SK-N-SH (cell line): ENCODE measurements around the gene DSTN. TPM values are rescaled to one million over a fixed set of nuclear protein-coding genes. Genes with fewer than 3 reads are reported as not detected.

Experiments used
- CTCF ChIA-PET: fragments of 300-600, 350-600 bp; formaldehyde crosslinking; extraction: SDS; loops from one replicate; lab custom pipeline; 2021; lab: Yijun Ruan, JAX
- POLR2A ChIA-PET: fragments of 350-600 bp; sonication (Branson Sonifier 250); formaldehyde crosslinking; extraction: SDS; loops from one replicate; lab custom pipeline; 2020; ENCODE audit warnings: antibody characterized with exemption, inconsistent platforms; lab: Yijun Ruan, JAX
- DNase-seq: peaks from one replicate; pipeline ENCODE4 v3.0.0; 2012
- H2AFZ ChIP-seq: fragments of 200-600 bp; sonication (generic); 2 replicates; pipeline ENCODE4 v1.8.1; 2016; ENCODE audit warnings: antibody characterized with exemption, mild to moderate bottlenecking, low read depth
- H3F3A ChIP-seq: fragments of 200-600 bp; sonication (generic); replicated peaks from 2 replicates; pipeline ENCODE3; 2016; ENCODE audit warnings: antibody characterized with exemption, mild to moderate bottlenecking; ENCODE audit not compliant: insufficient read depth
- H3K27ac ChIP-seq, 2 experiments: fragments of 200-500 bp in 1 of 2; fragments of 200-600 bp in 1 of 2; sonication (Bioruptor generic) in 1 of 2; sonication (generic), shearing (Covaris generic) in 1 of 2; 2 replicates each; pipeline versions ENCODE4 v1.5.1 to v1.6.1; 2014 to 2016; ENCODE audit warnings: low read depth in 2 of 2, inconsistent platforms in 1 of 2, low read length in 1 of 2, mild to moderate bottlenecking in 1 of 2, mixed read lengths in 1 of 2
- H3K27me3 ChIP-seq: fragments of 200-600 bp; sonication (generic), shearing (Covaris generic); 2 replicates; pipeline ENCODE4 v1.6.1; 2016; ENCODE audit warnings: mixed run types; ENCODE audit not compliant: insufficient read depth
- H3K36me3 ChIP-seq, 2 experiments: fragments of 200-500 bp in 1 of 2; fragments of 200-600 bp in 1 of 2; sonication (Bioruptor generic) in 1 of 2; sonication (generic) in 1 of 2; replicated peaks in 1 of 2; 2 replicates each; pipeline versions ENCODE3 to v1.5.1; 2014 to 2016; ENCODE audit warnings: low read length in 1 of 2, mild to moderate bottlenecking in 1 of 2; ENCODE audit not compliant: insufficient read depth in 2 of 2, control insufficient read depth in 1 of 2
- H3K4me1 ChIP-seq, 2 experiments: fragments of 200-500 bp in 1 of 2; fragments of 200-600 bp in 1 of 2; sonication (Bioruptor generic) in 1 of 2; sonication (generic), shearing (Covaris generic) in 1 of 2; 2 replicates each; pipeline versions ENCODE4 v1.5.1 to v1.6.1; 2014 to 2016; ENCODE audit warnings: low read depth in 1 of 2, low read length in 1 of 2, mixed run types in 1 of 2; ENCODE audit not compliant: insufficient read depth in 2 of 2, control insufficient read depth in 1 of 2
- H3K4me2 ChIP-seq: fragments of 200-600 bp; sonication (generic), shearing (Covaris generic); 2 replicates; pipeline ENCODE4 v1.6.1; 2017; ENCODE audit warnings: mixed run types
- H3K4me3 ChIP-seq, 2 experiments: fragments of 200-500 bp in 1 of 2; fragments of 200-600 bp in 1 of 2; sonication (Bioruptor generic) in 1 of 2; sonication (generic), shearing (Covaris generic) in 1 of 2; 2 replicates each; pipeline versions ENCODE4 v1.5.1 to v1.8.1; 2014 to 2016; ENCODE audit warnings: low read depth in 2 of 2, inconsistent platforms in 1 of 2, low read length in 1 of 2, mild to moderate bottlenecking in 1 of 2, mixed read lengths in 1 of 2, moderate library complexity in 1 of 2
- H3K79me2 ChIP-seq: fragments of 200-600 bp; sonication (generic); 2 replicates; pipeline ENCODE4 v1.8.1; 2017; ENCODE audit warnings: mild to moderate bottlenecking; ENCODE audit not compliant: insufficient read depth
- H3K9ac ChIP-seq: fragments of 200-600 bp; sonication (generic); 2 replicates; pipeline ENCODE4 v1.6.1; 2017; ENCODE audit warnings: mixed run types
- H3K9me2 ChIP-seq: fragments of 200-600 bp; sonication (generic); 2 replicates; pipeline ENCODE4 v1.6.1; 2017; ENCODE audit warnings: mixed run types
- H3K9me3 ChIP-seq: fragments of 200-600 bp; sonication (generic); 2 replicates; pipeline ENCODE4 v1.6.1; 2017; ENCODE audit warnings: mixed run types, mild to moderate bottlenecking, moderate library complexity
- H4K20me1 ChIP-seq: fragments of 200-600 bp; sonication (generic); 2 replicates; pipeline ENCODE4 v1.6.1; 2017; ENCODE audit warnings: mild to moderate bottlenecking, mixed run types; ENCODE audit not compliant: insufficient read depth
- EZH2phosphoT487 ChIP-seq: fragments of 200-600 bp; sonication (generic); IDR thresholded peaks from 2 replicates; pipeline ENCODE4 v1.6.1; 2017; ENCODE audit warnings: low read depth, mixed run types, mild to moderate bottlenecking, antibody characterized with exemption, moderate library complexity, borderline replicate concordance
- JUND ChIP-seq: IDR thresholded peaks from 2 replicates; pipeline ENCODE4 v1.4.0; 2012
- MXI1 ChIP-seq: IDR thresholded peaks from 2 replicates; pipeline ENCODE4 v1.6.1; 2012; ENCODE audit warnings: mild to moderate bottlenecking, low read depth, low read length, improper control_type of control experiment
- NRF1 ChIP-seq: IDR thresholded peaks from 2 replicates; pipeline ENCODE4 v1.6.1; 2012; ENCODE audit warnings: low read depth, mild to moderate bottlenecking, low read length
- RXRA ChIP-seq: IDR thresholded peaks from 2 replicates; pipeline ENCODE4 v1.4.0; 2012; ENCODE audit warnings: low read depth, mild to moderate bottlenecking, borderline replicate concordance
- WGBS: methylation state at CpG from one replicate; pipeline ENCODE4 v1.1.6; 2017; ENCODE audit warnings: low lambda C conversion rate; 5-methylcytosine and 5-hydroxymethylcytosine counted together
- polyA plus RNA-seq, 3 experiments: library from polyadenylated mRNA; depleted of rRNA; stranded (reverse); fragments of >200 nt; gene quantifications; 2 replicates each; pipeline ENCODE4 v1.2.3, GENCODE V29; 2012

Gene DSTN
- polyA plus RNA-seq, 1 of the 3 experiments (the other 2 are of a cell fraction): 167 TPM

GRCh38 chr20:17560344-17561074 lies 9.4 kb upstream of the DSTN start:
- POLR2A ChIA-PET: no interaction called here
- Histone ChIP-seq H3K27ac (peak overlapping the region in 1 of 2 experiments; percentile 100; a peak in 2 of 4 replicates), H2AFZ (no peak overlapping the region), H4K20me1 (no peaks in the 10 kb centered on the region), H3K79me2 (peaks cover 3% of the 10 kb centered on the region; the same call in 1 of the 2 replicates), H3K9me3 (no peaks in the 10 kb centered on the region), H3K4me1 (peaks cover 7 to 23% of the 10 kb centered on the region in 2 experiments; a peak in 3 of 4 replicates), H3F3A (peaks cover 54% of the 10 kb centered on the region), H3K9me2 (no peaks in the 10 kb centered on the region), H3K4me2 (no peak overlapping the region), H3K27me3 (no peaks in the 10 kb centered on the region), H3K36me3 (no peaks in the 10 kb centered on the region), H3K4me3 (no peak overlapping the region), H3K9ac (no peak overlapping the region)
- no peak for DNase-seq
- 88% methylated on average over 5 of the region's 5 CpGs for WGBS
- CTCF ChIA-PET: interaction anchor here (0.6 to 1.2 kb wide), 3 partner anchors 24 to 530 kb away, joined by 3 to 7 read pairs (median 3); no protein-coding TSS in a partner anchor
- TF ChIP-seq MXI1 (no peak), EZH2phosphoT487 (no peak)

DNA sequence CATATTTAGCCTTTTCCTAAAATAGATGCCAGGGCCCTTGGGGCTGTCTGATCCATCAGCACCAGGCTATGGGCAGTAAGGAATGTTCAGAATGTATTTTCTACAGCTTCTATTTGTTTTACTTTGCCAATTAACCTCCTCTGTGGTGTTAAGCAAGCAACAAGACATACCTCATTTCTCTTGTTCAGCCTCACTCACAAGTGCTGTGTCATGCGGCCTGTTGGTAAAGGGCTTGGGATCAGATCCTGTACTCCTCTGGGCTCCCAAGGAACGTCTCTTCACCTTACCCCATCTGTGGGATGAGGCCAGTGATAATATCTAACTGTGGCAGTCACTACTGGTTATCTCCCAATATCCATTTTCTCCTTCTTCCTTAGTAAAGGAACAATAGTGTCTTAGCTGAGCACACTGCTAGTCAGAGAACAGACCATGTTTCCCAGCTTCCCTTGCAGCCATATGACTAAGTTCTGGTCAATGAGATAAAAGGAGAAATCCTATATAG lies 7.0 kb upstream of the DSTN start:
- WGBS: 69% methylated on average over 2 of the region's 2 CpGs
- H3K9me3 ChIP-seq: no peaks in the 10 kb centered on the region
- 0 out of 2 replicates have a peak overlapping the region, but pooled peaks have one; percentile 2 for H3K9ac ChIP-seq
- ChIA-PET POLR2A (no interaction called here), CTCF (interaction anchor here (0.7 to 1.0 kb wide), 2 partner anchors 58 to 433 kb away, joined by 3 read pairs; no protein-coding TSS in a partner anchor)
- no peak for DNase-seq
- H3K4me3 ChIP-seq: no peak overlapping the region
- peak overlapping the region; percentile 63; the same call in 1 of the 2 replicates for H2AFZ ChIP-seq
- no peak for TF ChIP-seq NRF1
- no peaks in the 10 kb centered on the region for H3K27me3 ChIP-seq
- H3K4me2 ChIP-seq: no peak overlapping the region
- no peaks in the 10 kb centered on the region for H3K36me3 ChIP-seq
- peaks cover 36% of the 10 kb centered on the region for H3F3A ChIP-seq
- no peaks in the 10 kb centered on the region; the same call in 1 of the 2 replicates for H3K79me2 ChIP-seq
- H3K9me2 ChIP-seq: no peaks in the 10 kb centered on the region
- H3K4me1 ChIP-seq: peaks cover 0 to 18% of the 10 kb centered on the region in 2 experiments; a peak in 2 of 4 replicates
- no peaks in the 10 kb centered on the region for H4K20me1 ChIP-seq
- H3K27ac ChIP-seq: peak overlapping the region in 1 of 2 experiments; percentile 73; a peak in 3 of 4 replicates

DNA sequence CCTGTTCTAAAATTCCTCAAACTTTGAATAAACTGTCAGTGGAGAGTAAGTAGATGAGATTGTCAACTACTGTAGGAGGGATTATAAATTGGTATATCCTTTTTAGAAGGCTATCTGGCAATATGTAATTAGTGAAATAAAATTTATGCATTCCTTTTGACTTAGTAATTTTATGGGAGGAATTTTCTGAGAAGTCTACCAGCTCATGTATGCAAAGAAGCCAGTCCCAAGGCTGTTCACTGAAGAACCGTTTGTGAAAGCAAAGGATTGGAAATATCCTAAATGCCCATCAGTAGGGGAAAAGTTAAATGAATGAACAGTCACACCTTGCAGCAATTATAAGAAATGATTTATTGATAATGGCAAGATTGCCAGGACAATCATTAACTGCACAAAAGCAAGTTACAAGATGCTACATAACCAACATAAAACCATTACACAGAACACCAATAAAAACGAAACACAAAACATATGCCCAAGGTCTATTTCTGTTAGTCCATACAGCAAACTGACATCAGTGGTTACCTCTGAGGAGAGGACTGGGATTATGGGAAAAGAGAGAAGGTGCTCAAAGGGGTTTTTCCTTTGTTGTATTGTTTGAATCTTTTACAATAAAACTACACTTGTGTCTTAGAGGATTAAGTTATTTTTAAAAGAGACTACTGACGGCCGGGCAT lies 4.6 kb upstream of the DSTN start:
- H3K79me2 ChIP-seq: peaks cover 8% of the 10 kb centered on the region
- 50% methylated on average over 4 of the region's 4 CpGs for WGBS
- H3K9me2 ChIP-seq: no peaks in the 10 kb centered on the region
- H3K9me3 ChIP-seq: no peaks in the 10 kb centered on the region
- H3K27me3 ChIP-seq: no peaks in the 10 kb centered on the region
- H3K4me3 ChIP-seq: no peak overlapping the region
- no peak for TF ChIP-seq RXRA
- peak; percentile 14; the same call in 1 of the 2 replicates for TF ChIP-seq JUND
- peak overlapping the region; percentile 48; the same call in 1 of the 2 replicates for H2AFZ ChIP-seq
- peak overlapping the region; percentile 15; the same call in 1 of the 2 replicates for H3K9ac ChIP-seq
- H3K4me2 ChIP-seq: peak overlapping the region; percentile 44; the same call in 1 of the 2 replicates
- peak overlapping the region; percentile 56 to 80; a peak in 3 of 4 replicates for H3K27ac ChIP-seq
- H4K20me1 ChIP-seq: 0 out of 2 replicates have a peak, but pooled peaks cover under 1% of the 10 kb centered on the region
- no peaks in the 10 kb centered on the region for H3K36me3 ChIP-seq
- ChIA-PET CTCF (interaction anchor here (0.6 kb wide), 1 partner anchor 35 kb away, joined by 3 read pairs; no protein-coding TSS in a partner anchor), POLR2A (no interaction called here)
- peaks cover 0 to 10% of the 10 kb centered on the region in 2 experiments; a peak in 1 of 4 replicates for H3K4me1 ChIP-seq
- no peak for DNase-seq
- H3F3A ChIP-seq: peaks cover 33% of the 10 kb centered on the region
